Fibroblast of the aortic adventitia (primary cell): Measurements from ENCODE around the gene SPCS3. TPM values are rescaled to one million over a fixed set of nuclear protein-coding genes. Genes with fewer than 3 reads are reported as not detected.
A peak's percentile ranks its signal among the peaks of the same experiment; 100 is the strongest.
"Not testable (repeated sequence)": the region's sequence is repeated elsewhere in the genome, so short reads cannot be mapped to it uniquely, and the experiment has no call there.

Source experiments
- DNase-seq: peaks from one replicate; pipeline ENCODE4 v3.0.0-alpha.2; 2010; ENCODE audit warnings: low read depth
- H3K4me3 ChIP-seq: 2 replicates; pipeline ENCODE4 v1.5.1; 2011; ENCODE audit warnings: low read depth, mild to moderate bottlenecking, control low read depth, low read length, moderate library complexity
- total RNA-seq: library from RNA; depleted of rRNA; stranded (reverse); fragments of >200 nt; gene quantifications from 2 replicates; pipeline ENCODE4 v1.2.3, GENCODE V29; 2012; ENCODE audit warnings: low replicate concordance
- TF ChIP-seq, protein P1 (sequence below): IDR thresholded peaks from 2 replicates; pipeline ENCODE4 v1.5.1; 2011; ENCODE audit warnings: mild to moderate bottlenecking, low read length, control low read depth, inconsistent platforms; ENCODE audit not compliant: insufficient read depth

Gene SPCS3
- total RNA-seq, 1 donor: 148 TPM

GRCh38 chr4:176342384-176342783 is 22.6 kb downstream of the SPCS3 start:
- TF ChIP-seq, protein P1, sequence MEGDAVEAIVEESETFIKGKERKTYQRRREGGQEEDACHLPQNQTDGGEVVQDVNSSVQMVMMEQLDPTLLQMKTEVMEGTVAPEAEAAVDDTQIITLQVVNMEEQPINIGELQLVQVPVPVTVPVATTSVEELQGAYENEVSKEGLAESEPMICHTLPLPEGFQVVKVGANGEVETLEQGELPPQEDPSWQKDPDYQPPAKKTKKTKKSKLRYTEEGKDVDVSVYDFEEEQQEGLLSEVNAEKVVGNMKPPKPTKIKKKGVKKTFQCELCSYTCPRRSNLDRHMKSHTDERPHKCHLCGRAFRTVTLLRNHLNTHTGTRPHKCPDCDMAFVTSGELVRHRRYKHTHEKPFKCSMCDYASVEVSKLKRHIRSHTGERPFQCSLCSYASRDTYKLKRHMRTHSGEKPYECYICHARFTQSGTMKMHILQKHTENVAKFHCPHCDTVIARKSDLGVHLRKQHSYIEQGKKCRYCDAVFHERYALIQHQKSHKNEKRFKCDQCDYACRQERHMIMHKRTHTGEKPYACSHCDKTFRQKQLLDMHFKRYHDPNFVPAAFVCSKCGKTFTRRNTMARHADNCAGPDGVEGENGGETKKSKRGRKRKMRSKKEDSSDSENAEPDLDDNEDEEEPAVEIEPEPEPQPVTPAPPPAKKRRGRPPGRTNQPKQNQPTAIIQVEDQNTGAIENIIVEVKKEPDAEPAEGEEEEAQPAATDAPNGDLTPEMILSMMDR: no peak
- no peak overlapping the region for H3K4me3 ChIP-seq
- no peak for DNase-seq

DNA sequence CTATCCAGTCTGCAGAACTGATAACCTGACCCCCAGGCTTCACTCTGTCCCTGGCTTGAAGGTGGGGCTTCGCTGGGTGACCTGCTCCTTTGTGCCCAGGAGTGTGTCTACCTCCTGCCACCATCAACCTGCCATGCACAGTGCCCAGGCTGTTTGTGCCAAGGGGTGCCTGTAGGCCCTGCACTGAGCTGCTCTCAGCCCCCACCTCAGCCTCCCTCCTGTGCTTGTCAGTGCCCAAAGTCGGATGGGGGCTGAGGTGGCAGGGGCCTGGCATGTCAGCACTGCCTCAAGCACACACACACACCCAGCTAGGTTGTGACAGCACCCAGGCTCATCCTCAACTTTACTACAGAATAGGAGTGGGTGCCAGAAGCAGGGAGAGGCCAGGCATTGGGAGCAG is 23.5 kb downstream of the SPCS3 start:
- DNase-seq: no peak
- TF ChIP-seq, protein P1: no peak
- H3K4me3 ChIP-seq: no peak overlapping the region

DNA sequence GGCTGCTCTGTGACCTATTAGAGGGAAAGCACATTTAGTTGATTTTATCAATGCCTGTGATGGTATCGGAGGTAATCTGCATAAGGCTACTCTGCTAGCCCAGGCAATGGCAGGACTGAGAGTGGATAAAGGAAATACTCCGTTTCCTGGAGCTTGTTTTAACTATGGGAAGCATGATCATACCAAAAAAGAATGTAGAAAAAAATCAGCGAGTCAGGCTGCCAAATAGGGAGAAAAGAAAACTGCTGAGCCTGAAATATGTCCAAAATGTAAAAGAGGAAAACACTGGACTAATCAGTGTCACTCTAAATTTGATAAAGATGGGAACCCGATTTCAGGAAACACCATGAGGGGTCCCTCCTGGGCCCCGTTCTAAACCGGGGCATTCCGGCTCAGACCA is 25.6 kb downstream of the SPCS3 start:
- peak; percentile 49 for DNase-seq
- peak overlapping the region; percentile 37 for H3K4me3 ChIP-seq

DNA sequence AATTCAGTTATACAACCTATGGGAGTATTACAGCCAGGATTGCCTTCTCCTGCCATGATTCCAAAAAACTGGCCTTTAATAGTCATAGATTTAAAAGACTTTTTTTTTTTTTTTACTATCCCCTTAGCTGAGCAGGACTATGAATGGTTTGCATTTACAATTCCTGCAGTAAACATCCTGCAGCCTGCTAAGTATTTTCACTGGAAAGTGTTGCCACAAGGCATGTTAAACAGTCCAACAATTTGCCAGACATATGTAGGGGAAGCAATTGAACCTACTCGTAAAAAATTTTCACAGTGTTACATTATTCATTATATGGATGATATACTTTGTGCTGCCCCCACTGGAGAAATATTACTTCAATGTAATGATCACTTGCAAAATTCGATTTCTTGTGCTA is 27.1 kb downstream of the SPCS3 start:
- not testable (repeated sequence) for DNase-seq, H3K4me3 ChIP-seq

DNA sequence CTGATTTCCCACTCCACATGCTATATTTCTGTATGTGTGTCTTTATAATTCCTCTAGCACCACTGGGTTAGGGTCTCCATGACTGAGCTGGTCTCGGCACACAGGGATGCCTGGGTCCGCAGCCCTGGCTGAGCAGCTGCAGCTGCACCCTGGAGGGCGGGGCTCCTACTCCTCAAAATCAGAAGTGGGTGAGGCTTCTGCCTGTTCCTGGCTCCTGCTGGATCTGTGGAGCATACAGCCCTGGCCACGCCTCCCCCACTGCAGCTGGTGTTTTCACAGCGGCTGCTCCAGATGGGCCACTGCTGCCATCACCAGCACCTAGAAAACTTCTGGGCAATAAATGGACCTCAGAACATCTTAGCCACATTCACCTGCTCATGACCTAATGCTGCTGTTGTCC is 30.9 kb downstream of the SPCS3 start:
- TF ChIP-seq, protein P1: no peak
- H3K4me3 ChIP-seq: no peak overlapping the region
- no peak for DNase-seq

- H3K4me3 ChIP-seq: no peak overlapping the region
- TF ChIP-seq, protein P1: no peak
- DNase-seq: no peak
Observed at GRCh38 chr4:176354884-176355283, 35.1 kb downstream of the SPCS3 start.

DNA sequence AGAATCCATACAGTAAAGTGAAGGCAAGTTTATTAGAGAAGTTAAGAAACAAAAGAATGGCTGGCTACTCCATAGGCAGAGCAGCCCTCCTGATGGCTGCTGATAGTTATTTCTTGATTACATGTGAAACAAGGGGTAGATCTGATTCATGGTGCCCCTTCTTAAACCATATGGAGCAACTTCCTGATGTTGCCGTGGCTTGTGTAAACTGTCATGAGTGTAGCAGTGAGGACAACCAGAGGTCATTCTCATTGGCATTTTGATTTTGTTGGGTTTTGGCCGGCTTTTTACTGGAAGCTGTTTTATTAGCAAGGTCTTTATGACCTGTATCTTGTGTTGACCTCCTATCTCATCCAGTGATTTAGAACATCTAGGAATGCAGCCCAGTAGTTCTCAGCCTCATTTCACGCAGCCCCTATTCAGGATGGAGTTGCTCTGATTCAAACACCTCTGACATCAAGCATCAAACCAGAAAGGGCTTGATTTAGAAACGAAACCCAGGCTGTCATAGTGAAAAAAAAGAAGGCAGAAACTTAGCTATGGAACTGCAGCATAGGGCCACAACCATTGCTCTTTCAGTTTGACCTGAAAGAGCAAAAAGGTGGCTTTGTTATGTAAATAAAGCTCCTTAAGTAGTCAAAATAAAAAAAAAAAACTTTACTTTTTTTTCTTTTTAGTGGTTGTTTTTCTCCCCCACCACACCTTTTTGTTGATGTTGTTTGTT is 37.8 kb downstream of the SPCS3 start:
- no peak for DNase-seq
- no peak overlapping the region for H3K4me3 ChIP-seq
- TF ChIP-seq, protein P1: no peak

- no peak for DNase-seq
- no peak overlapping the region for H3K4me3 ChIP-seq
- TF ChIP-seq, protein P1: no peak
Observed at GRCh38 chr4:176358083-176358469, 38.3 kb downstream of the SPCS3 start.
